HG03196 (cell line): ENCODE measurements around the gene TNFSF13.

Source experiments
- ATAC-seq: cut with Tn5 transposase; IDR thresholded peaks from one replicate; pipeline ENCODE4 v1.9.1; 2021; ENCODE audit not compliant: unreplicated experiment

TNFSF13 gene

DNA sequence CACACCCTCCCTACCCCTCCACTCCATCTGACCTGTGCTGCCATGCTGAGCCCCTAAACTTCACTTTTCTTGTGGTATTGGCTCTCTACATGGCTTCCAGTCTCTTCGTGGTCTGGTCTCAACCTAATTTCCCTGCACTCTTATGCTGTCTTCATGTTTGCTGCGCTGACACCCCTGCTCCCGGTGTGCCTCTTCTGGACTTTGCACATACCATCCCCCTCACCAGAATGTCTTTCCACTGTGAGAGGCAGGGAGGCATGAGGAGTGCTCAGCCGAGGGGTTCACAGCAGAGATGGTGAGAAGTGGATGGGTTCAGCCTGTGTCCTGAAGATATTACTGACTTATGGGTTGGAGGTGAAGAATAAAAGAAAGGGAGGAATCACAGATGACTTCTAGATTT, 7.2 kb upstream of the TNFSF13 start:
- no peak for ATAC-seq

DNA sequence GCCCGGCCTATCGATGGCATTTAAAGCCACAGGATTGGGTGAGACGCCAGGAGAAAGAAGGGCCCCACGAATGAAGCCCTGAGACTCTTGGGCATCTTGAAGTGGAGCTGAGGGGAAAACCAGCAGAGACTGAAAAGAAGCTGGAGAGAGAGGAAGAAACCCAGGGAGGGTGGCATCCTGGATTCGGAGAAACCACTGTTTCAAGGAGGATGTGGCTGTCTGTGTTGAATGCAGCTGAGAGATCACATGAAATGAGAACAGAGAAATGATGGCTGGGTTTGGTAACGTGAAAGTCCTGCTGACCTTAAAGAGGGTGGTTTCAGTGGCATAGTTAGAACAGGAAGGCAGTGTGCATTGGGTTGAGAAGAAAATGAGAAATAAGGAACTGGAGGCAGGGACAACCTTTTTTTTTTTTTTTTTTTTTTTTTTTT, 5.9 kb upstream of the TNFSF13 start:
- ATAC-seq = peak; percentile 51

DNA sequence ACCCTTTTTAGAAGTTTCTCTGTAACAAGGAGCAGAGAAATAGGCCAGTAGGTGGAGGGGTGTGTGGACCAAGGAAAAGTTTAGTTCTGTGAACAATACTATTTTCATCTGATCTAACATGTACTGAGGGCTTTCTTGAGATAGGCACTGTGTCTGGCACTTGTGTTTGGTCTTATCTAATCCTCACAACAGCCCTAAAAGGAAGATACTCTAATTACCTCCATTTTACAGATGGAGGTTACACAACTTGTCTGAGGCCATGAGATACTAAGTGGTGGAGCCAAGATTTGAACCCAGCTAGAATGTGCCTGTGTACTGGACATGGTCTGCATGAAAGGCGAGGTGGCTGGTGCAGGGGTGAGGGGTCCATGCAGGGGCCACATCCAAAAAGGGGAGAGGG, 5.2 kb upstream of the TNFSF13 start:
- no peak for ATAC-seq

GRCh38 chr17:7555320-7555948, 3.1 kb upstream of the TNFSF13 start:
- no peak for ATAC-seq

- ATAC-seq = no peak
These were observed 1.9 kb upstream of the TNFSF13 start for GRCh38 chr17:7556627-7557026.

GRCh38 chr17:7557147-7557764, 1.3 kb upstream of the TNFSF13 start:
- ATAC-seq = no peak

GRCh38 chr17:7557775-7558543, 591 bp upstream of the TNFSF13 start:
- no peak for ATAC-seq

DNA sequence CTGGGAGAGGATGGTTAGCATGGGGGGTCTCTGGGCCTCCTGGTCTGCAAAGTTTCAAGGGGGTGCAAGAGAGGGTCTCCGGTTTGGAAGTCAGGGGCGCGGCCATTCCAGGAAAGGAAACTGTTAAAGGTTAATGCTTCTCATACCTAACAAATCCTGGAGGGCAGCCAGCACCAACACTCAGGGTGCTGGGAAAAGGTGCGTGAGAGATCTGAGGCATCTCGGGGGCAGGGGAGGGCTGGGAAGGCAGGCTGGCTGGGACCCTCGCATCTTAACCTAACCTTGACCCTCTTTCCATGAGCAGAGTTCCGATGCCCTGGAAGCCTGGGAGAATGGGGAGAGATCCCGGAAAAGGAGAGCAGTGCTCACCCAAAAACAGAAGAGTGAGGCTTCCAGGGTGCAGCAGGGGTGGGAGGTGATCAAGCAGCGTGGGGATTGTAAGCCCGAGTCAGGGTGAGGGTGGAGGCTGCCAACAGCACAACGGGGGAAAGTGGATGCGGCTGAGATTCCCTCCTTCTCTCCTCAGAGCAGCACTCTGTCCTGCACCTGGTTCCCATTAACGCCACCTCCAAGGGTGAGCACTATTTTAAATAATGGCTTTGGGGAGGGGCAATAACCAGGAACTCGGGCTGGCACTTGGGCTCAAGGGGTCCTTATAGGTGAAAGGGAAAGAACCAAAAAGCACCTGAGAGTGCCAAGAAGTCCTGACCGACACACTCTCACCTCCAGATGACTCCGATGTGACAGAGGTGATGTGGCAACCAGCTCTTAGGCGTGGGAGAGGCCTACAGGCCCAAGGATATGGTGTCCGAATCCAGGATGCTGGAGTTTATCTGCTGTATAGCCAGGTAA, 996 bp downstream of the TNFSF13 start:
- ATAC-seq = no peak

DNA sequence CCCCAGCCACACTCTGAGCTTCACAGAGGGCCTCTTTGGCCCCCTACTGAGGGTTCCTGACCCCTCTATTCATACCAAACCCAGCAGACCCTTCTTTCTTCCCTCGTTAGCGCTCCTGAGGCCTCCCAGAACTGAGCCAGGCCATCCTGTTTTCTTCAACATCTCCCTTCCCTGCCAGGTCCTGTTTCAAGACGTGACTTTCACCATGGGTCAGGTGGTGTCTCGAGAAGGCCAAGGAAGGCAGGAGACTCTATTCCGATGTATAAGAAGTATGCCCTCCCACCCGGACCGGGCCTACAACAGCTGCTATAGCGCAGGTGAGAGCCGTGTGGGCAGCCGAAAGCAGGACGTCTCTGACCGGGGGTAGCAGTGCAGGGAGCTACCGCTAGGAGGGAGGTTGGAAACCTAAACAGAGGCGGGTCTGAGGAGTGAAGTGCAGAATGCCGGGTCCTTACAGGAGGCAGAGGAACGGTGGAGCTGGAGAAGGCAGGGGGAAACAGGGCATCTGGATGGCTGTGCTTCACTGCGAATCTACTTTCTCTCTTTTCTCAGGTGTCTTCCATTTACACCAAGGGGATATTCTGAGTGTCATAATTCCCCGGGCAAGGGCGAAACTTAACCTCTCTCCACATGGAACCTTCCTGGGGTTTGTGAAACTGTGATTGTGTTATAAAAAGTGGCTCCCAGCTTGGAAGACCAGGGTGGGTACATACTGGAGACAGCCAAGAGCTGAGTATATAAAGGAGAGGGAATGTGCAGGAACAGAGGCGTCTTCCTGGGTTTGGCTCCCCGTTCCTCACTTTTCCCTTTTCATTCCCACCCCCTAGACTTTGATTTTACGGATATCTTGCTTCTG, 1.9 kb downstream of the TNFSF13 start:
- no peak for ATAC-seq

GRCh38 chr17:7561028-7561575, 2.6 kb downstream of the TNFSF13 start:
- peak; percentile 48 for ATAC-seq

DNA sequence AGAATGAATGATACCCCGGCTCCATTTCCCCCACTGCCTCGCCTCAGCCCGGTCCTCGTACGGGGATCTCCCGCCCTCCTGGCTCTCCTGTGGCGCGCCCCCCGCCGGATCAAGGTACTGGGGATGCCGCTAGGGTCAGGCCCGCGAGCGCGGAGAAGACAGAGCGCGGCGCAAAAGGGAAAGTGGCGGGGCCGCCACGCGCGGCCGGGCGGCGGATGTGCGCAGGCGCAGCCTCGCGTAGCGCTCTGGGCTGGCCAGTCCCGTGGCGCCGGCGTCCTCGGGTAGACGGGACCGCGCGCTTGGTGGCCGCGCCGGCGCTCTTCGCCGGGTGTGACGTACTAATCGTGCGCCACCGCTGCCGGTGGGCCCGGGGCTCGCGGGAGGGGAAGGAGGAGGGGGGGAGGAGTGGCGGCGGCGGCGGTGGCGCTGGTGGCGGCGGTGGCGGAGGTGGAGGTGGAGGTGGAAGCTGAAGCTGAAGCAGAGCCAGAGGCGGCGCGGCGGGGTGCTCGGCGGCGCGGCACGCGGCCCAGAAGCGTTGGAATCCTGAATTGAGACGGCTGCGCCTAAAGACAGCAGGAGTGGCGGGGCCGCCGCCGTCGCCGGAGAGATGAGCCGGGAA, 3.1 kb downstream of the TNFSF13 start, which contains the start of gene SENP3:
SENP3 (plus strand) TSS at position 331 of the 619 bp plus-strand sequence. CDS start 1,158 bp downstream, outside the sequence.
- ATAC-seq = peak; percentile 48

DNA sequence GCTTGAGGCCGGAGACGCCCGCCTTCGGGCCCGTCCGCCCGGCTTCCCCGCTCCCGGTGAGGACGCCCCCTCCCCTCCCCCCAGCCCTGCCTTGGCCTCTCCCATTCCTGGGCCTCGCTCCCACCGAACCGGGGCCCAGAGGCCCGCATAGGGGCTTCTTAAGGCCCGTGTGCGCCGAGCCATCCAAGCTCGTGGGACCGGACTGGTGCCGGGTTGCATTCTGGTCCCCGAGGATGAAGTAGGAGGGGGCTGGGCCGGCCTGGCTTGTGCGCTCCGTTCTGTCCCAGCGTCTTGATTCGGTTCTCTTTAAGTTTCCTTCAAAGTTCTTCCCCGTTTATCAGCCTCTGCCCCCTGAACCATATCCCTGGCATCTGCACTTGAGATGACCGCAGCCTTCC, 3.7 kb downstream of the TNFSF13 start:
- no peak for ATAC-seq

- no peak for ATAC-seq
These were observed 4.7 kb downstream of the TNFSF13 start for GRCh38 chr17:7563115-7563869.

GRCh38 chr17:7569571-7569970, 11.0 kb downstream of the TNFSF13 start:
- no peak for ATAC-seq

GRCh38 chr17:7570351-7570750, 11.8 kb downstream of the TNFSF13 start:
- no peak for ATAC-seq

- peak; percentile 87 for ATAC-seq
These were observed 13.7 kb downstream of the TNFSF13 start for GRCh38 chr17:7572338-7572587.

- ATAC-seq = peak; percentile 9
These were observed 14.2 kb downstream of the TNFSF13 start for GRCh38 chr17:7572588-7573323.

GRCh38 chr17:7573324-7574080, 15.0 kb downstream of the TNFSF13 start:
- no peak for ATAC-seq
